ENCODE data around the gene PITRM1. TPM values are rescaled to one million over a fixed set of nuclear protein-coding genes. Genes with fewer than 3 reads are reported as not detected.

Gene PITRM1
- total and polyA plus RNA-seq, 2 donors (not counting 3 experiments of a cell fraction or from before 2014, with no cell fraction given): 83.2 to 145 TPM

DNA sequence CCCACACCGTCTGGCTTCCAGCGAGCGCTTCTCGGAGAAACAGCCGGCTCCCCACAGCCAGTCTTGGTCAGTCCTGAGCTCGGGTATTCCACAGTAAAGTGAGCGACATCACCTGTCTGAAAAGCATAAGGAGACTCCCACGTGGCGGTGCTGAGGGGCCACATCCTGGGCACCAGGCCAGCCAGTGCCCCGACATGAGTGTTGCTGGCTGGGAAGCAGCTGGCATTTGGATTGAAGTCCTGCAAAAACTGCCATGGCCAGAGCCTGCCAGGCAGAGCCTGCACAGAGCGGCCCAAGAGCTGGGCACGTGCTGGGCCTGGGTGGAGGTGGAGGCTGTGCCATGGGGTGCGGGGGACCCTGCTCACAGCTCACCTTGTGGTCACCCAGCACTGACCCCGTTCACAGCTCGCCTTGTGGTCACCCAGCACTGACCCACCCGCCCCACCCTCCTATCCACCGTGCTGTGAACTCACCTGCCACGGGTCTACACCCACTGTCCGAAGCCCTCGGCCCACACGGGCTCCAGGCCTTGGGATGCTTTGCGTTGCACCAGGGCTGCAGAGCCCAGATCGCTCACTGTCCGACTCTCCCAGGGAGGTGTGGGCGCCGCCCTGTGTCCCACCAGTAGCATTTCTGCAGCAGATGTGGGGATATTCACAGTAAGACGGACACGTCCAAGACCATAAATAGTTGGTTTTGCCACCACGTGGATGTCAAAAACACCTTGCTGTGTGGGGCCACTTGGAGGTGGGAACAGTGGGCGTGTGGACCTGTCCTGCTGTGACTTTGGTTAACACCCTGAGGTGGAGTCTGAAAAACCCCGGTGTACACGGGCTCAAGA, 48.8 kb downstream of the PITRM1 start:
- H4K20me1 ChIP-seq (replicated peaks; ENCODE audit: control insufficient read depth, extremely low read depth, insufficient read depth, low read length): no peaks in the 10 kb centered on the region
- dilution Hi-C loops (cut with MboI; ENCODE audit: extremely low pct_ligation_motif_present, low sequenced_read_pairs): no loop called here
- FAIRE-seq: no peak
- H2AFZ ChIP-seq (ENCODE audit: low read depth, low read length): no peak overlapping the region
- no peak overlapping the region for H3K9ac ChIP-seq (replicated peaks; ENCODE audit: extremely low read depth, insufficient read depth, low read length)
- peaks cover 20 to 53% of the 10 kb centered on the region in 2 experiments for H3K36me3 ChIP-seq (ENCODE audit: control insufficient read depth in 2 of 2, extremely low read depth in 1 of 2, insufficient read depth in 2 of 2, low read length in 2 of 2)
- DNase-seq (ENCODE audit: low read depth, low spot score): no peak
- no peak overlapping the region for H3K4me3 ChIP-seq (replicated peaks in 1 of 3; ENCODE audit: insufficient read depth in 1 of 3, low read depth in 1 of 3, low read length in 3 of 3)
- POLR2A ChIA-PET: no interaction called here
- no TSS peak for BruUV-seq (replicated peaks)
- H3K9me3 ChIP-seq (replicated peaks; ENCODE audit: control insufficient read depth, insufficient read depth, low read length): no peaks in the 10 kb centered on the region
- peaks cover 4% of the 10 kb centered on the region for H3K4me1 ChIP-seq (ENCODE audit: control insufficient read depth, extremely low read depth, insufficient read depth, low read length)
- CTCF ChIA-PET: interaction anchor here (1.6 kb wide), 1 partner anchor 12 kb away, joined by 3 read pairs; no protein-coding TSS in a partner anchor
- TF ChIP-seq, protein P1, sequence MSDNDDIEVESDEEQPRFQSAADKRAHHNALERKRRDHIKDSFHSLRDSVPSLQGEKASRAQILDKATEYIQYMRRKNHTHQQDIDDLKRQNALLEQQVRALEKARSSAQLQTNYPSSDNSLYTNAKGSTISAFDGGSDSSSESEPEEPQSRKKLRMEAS (IDR thresholded peaks at IDR 0.05; ENCODE audit: insufficient read depth, insufficient read length): no peak
- no peak for TF ChIP-seq JUN (IDR thresholded peaks at IDR 0.05; ENCODE audit: borderline replicate concordance, insufficient read depth, insufficient read length, low read depth)
- no peak for TF ChIP-seq EZH2 (IDR thresholded peaks at IDR 0.05; ENCODE audit: borderline replicate concordance, low read depth, low read length, severe bottlenecking)
- no peak for TF ChIP-seq GATA2 (IDR thresholded peaks at IDR 0.05; ENCODE audit: insufficient read depth, insufficient read length, low read depth, low read length)
- no peak for TF ChIP-seq MYC (IDR thresholded peaks at IDR 0.05; ENCODE audit: low read depth, low read length)
- TF ChIP-seq, protein P2, sequence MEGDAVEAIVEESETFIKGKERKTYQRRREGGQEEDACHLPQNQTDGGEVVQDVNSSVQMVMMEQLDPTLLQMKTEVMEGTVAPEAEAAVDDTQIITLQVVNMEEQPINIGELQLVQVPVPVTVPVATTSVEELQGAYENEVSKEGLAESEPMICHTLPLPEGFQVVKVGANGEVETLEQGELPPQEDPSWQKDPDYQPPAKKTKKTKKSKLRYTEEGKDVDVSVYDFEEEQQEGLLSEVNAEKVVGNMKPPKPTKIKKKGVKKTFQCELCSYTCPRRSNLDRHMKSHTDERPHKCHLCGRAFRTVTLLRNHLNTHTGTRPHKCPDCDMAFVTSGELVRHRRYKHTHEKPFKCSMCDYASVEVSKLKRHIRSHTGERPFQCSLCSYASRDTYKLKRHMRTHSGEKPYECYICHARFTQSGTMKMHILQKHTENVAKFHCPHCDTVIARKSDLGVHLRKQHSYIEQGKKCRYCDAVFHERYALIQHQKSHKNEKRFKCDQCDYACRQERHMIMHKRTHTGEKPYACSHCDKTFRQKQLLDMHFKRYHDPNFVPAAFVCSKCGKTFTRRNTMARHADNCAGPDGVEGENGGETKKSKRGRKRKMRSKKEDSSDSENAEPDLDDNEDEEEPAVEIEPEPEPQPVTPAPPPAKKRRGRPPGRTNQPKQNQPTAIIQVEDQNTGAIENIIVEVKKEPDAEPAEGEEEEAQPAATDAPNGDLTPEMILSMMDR (IDR thresholded peaks at IDR 0.05; ENCODE audit: extremely low read depth in 1 of 2, insufficient read depth in 1 of 2, low read depth in 1 of 2, low read length in 2 of 2): no peak
- TF ChIP-seq POLR2AphosphoS5 (IDR thresholded peaks at IDR 0.05; ENCODE audit: insufficient read depth, low read depth, low read length): no peak
- no peak for TF ChIP-seq FOS (IDR thresholded peaks at IDR 0.05; ENCODE audit: borderline replicate concordance, insufficient read depth, low read length)
- TF ChIP-seq POLR2A (IDR thresholded peaks at IDR 0.05; ENCODE audit: low read depth, low read length): no peak
- no peaks in the 10 kb centered on the region for H3K27me3 ChIP-seq (ENCODE audit: control insufficient read depth in 2 of 2, insufficient read depth in 2 of 2, low read length in 2 of 2)
- intact Hi-C loops (cut with micrococcal nuclease): no loop called here
- H3K9me1 ChIP-seq (replicated peaks; ENCODE audit: control insufficient read depth, extremely low read depth, insufficient read depth, low read length): no peaks in the 10 kb centered on the region
- no peak overlapping the region for H3K27ac ChIP-seq (ENCODE audit: insufficient read depth, low read depth, low read length)
- no peak overlapping the region for H3K4me2 ChIP-seq (ENCODE audit: insufficient read depth, low read length)
- H3K79me2 ChIP-seq (ENCODE audit: control insufficient read depth, insufficient read depth, low read length): peaks cover 23% of the 10 kb centered on the region

Data from endothelial cell of umbilical vein (primary cell).